GM23338 (cell line): Measurements from ENCODE around the gene FARP1. TPM values are rescaled to one million over a fixed set of nuclear protein-coding genes. Genes with fewer than 3 reads are reported as not detected.

Source experiments
- ATAC-seq: fragments of 200-7000 bp; cut with Tn5 transposase; 3 replicates; pipeline ENCODE4 v1.9.1; 2020
- DNase-seq: peaks from one replicate; pipeline ENCODE4 v3.0.0-alpha.2; 2015; ENCODE audit warnings: low spot score
- H2AFZ ChIP-seq: fragments of 200-600 bp; sonication (generic); 2 replicates; pipeline ENCODE4 v1.8.0; 2016; ENCODE audit warnings: antibody characterized with exemption, mild to moderate bottlenecking, moderate library complexity
- H3F3A ChIP-seq: fragments of 200-600 bp; sonication (generic); replicated peaks from 2 replicates; pipeline ENCODE4 v1.8.0; 2017; ENCODE audit warnings: antibody characterized with exemption, mixed run types, low read depth
- H3K27ac ChIP-seq: fragments of 200-600 bp; sonication (generic); 2 replicates; pipeline ENCODE4 v1.6.1; 2016; ENCODE audit warnings: low read depth
- H3K27me3 ChIP-seq: fragments of 200-600 bp; sonication (generic); 2 replicates; pipeline ENCODE4 v1.8.0; 2016; ENCODE audit warnings: mild to moderate bottlenecking, mixed run types, moderate library complexity; ENCODE audit not compliant: insufficient read depth
- H3K36me3 ChIP-seq: fragments of 200-600 bp; sonication (generic); 2 replicates; pipeline ENCODE4 v1.8.0; 2016; ENCODE audit warnings: mild to moderate bottlenecking; ENCODE audit not compliant: insufficient read depth
- H3K4me1 ChIP-seq: fragments of 200-600 bp; sonication (generic); 2 replicates; pipeline ENCODE4 v1.8.0; 2016; ENCODE audit warnings: mild to moderate bottlenecking, moderate library complexity; ENCODE audit not compliant: insufficient read depth
- H3K4me2 ChIP-seq: fragments of 200-600 bp; sonication (generic); 2 replicates; pipeline ENCODE4 v1.7.1; 2017; ENCODE audit warnings: mixed run types
- H3K4me3 ChIP-seq: fragments of 200-600 bp; sonication (generic); 2 replicates; pipeline ENCODE4 v1.6.1; 2016; ENCODE audit warnings: mixed run types
- H3K79me2 ChIP-seq: fragments of 200-600 bp; sonication (generic); replicated peaks from 2 replicates; pipeline ENCODE4 v1.8.0; 2017; ENCODE audit warnings: mild to moderate bottlenecking; ENCODE audit not compliant: insufficient read depth
- H3K9me2 ChIP-seq: fragments of 200-600 bp; sonication (generic); 2 replicates; pipeline ENCODE4 v1.8.0; 2017; ENCODE audit not compliant: insufficient read depth
- H4K20me1 ChIP-seq: fragments of 200-600 bp; sonication (generic); replicated peaks from 2 replicates; pipeline ENCODE4 v1.8.0; 2017; ENCODE audit warnings: mild to moderate bottlenecking; ENCODE audit not compliant: insufficient read depth
- H3K27ac Mint-ChIP-seq: 2 replicates; pipeline ENCODE4 v1.8.0; 2020; ENCODE audit warnings: inconsistent platforms, mild to moderate bottlenecking, moderate library complexity, mixed read lengths
- H3K27me3 Mint-ChIP-seq: 3 replicates; pipeline ENCODE4 v1.8.0; 2022; ENCODE audit warnings: low read depth, mild to moderate bottlenecking, moderate library complexity, mixed read lengths, inconsistent platforms; ENCODE audit not compliant: insufficient read depth, poor library complexity
- H3K36me3 Mint-ChIP-seq: 3 replicates; pipeline ENCODE4 v1.8.0; 2021; ENCODE audit warnings: low read depth, mild to moderate bottlenecking, inconsistent platforms, moderate library complexity, mixed read lengths
- H3K4me1 Mint-ChIP-seq: 3 replicates; pipeline ENCODE4 v1.8.0; 2020; ENCODE audit warnings: mild to moderate bottlenecking, inconsistent platforms, mixed read lengths
- H3K4me3 Mint-ChIP-seq: 3 replicates; pipeline ENCODE4 v1.8.0; 2021; ENCODE audit warnings: moderate library complexity, mild to moderate bottlenecking, inconsistent platforms, mixed read lengths
- H3K9me3 Mint-ChIP-seq: 3 replicates; pipeline ENCODE4 v1.8.0; 2020; ENCODE audit warnings: moderate library complexity, mild to moderate bottlenecking, inconsistent platforms, mixed read lengths
- EZH2phosphoT487 ChIP-seq: fragments of 200-600 bp; sonication (generic); IDR thresholded peaks from one replicate; pipeline ENCODE4 v1.8.1; 2018; ENCODE audit warnings: antibody characterized with exemption; ENCODE audit not compliant: unreplicated experiment
- JUNB ChIP-seq: IDR thresholded peaks from one replicate; pipeline ENCODE4 v1.6.1; 2016; ENCODE audit warnings: antibody characterized with exemption; ENCODE audit not compliant: unreplicated experiment
- NANOG ChIP-seq: IDR thresholded peaks from 2 replicates; pipeline ENCODE4 v1.6.1; 2016; ENCODE audit warnings: antibody characterized with exemption, borderline replicate concordance
- POLR2AphosphoS5 ChIP-seq: IDR thresholded peaks from 2 replicates; pipeline ENCODE4 v1.6.1; 2016; ENCODE audit warnings: antibody characterized with exemption, low read depth
- ZNF114 ChIP-seq: fragments of 250-450 bp; sonication (Bioruptor Pico); IDR thresholded peaks from 2 replicates; pipeline ENCODE4 v1.5.0; 2020; ENCODE audit warnings: mild to moderate bottlenecking, moderate library complexity
- ZNF331 ChIP-seq: fragments of 250-450 bp; sonication (Bioruptor Pico); IDR thresholded peaks from 2 replicates; pipeline ENCODE4 v1.5.0; 2020; ENCODE audit warnings: low read depth, mild to moderate bottlenecking, moderate library complexity
- polyA plus RNA-seq: library from polyadenylated mRNA; unstranded; fragments of >200 nt; fragmentation: Nextera tagmentation; extraction: Ambion mirVana; gene quantifications from 2 replicates; pipeline ENCODE4 v1.2.1, GENCODE V29; 2016
- total RNA-seq: library from RNA; depleted of rRNA; stranded (reverse); fragments of >200 nt; shearing (Covaris generic); gene quantifications from 2 replicates; pipeline ENCODE4 v1.2.3, GENCODE V29; 2014
- TF ChIP-seq, protein P1 (sequence below): fragments of 250-450 bp; sonication (Bioruptor Pico); IDR thresholded peaks from 2 replicates; pipeline ENCODE4 v1.5.0; 2020; ENCODE audit warnings: mild to moderate bottlenecking, moderate library complexity
- TF ChIP-seq, protein P2 (sequence below): IDR thresholded peaks from 2 replicates; pipeline ENCODE4 v1.6.1; 2016; ENCODE audit warnings: antibody characterized with exemption

The FARP1 gene
- total and polyA plus RNA-seq, 2 experiments from 2014 or later = 53.6 to 82.5 TPM

DNA sequence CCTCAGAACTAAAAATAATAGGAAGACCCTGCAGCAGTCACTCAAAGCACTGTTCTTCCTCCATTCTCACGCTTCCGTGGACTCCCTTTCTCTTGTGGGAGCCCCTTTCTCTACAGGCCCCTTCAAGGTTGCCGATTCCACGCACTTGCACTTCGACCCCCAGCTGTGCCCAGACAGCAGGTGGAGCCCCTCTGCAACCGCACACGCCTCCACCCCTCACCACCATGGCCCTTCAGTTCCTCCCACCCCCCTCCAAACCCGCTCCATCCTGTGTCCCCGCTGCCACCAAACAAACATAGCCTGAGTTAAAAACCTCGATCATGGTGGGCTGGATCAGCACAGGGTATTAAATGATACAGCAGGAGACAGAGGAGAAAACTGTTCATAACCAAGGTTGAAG is 331.4 kb downstream of the FARP1 start (continued):
- TF ChIP-seq, protein P1, sequence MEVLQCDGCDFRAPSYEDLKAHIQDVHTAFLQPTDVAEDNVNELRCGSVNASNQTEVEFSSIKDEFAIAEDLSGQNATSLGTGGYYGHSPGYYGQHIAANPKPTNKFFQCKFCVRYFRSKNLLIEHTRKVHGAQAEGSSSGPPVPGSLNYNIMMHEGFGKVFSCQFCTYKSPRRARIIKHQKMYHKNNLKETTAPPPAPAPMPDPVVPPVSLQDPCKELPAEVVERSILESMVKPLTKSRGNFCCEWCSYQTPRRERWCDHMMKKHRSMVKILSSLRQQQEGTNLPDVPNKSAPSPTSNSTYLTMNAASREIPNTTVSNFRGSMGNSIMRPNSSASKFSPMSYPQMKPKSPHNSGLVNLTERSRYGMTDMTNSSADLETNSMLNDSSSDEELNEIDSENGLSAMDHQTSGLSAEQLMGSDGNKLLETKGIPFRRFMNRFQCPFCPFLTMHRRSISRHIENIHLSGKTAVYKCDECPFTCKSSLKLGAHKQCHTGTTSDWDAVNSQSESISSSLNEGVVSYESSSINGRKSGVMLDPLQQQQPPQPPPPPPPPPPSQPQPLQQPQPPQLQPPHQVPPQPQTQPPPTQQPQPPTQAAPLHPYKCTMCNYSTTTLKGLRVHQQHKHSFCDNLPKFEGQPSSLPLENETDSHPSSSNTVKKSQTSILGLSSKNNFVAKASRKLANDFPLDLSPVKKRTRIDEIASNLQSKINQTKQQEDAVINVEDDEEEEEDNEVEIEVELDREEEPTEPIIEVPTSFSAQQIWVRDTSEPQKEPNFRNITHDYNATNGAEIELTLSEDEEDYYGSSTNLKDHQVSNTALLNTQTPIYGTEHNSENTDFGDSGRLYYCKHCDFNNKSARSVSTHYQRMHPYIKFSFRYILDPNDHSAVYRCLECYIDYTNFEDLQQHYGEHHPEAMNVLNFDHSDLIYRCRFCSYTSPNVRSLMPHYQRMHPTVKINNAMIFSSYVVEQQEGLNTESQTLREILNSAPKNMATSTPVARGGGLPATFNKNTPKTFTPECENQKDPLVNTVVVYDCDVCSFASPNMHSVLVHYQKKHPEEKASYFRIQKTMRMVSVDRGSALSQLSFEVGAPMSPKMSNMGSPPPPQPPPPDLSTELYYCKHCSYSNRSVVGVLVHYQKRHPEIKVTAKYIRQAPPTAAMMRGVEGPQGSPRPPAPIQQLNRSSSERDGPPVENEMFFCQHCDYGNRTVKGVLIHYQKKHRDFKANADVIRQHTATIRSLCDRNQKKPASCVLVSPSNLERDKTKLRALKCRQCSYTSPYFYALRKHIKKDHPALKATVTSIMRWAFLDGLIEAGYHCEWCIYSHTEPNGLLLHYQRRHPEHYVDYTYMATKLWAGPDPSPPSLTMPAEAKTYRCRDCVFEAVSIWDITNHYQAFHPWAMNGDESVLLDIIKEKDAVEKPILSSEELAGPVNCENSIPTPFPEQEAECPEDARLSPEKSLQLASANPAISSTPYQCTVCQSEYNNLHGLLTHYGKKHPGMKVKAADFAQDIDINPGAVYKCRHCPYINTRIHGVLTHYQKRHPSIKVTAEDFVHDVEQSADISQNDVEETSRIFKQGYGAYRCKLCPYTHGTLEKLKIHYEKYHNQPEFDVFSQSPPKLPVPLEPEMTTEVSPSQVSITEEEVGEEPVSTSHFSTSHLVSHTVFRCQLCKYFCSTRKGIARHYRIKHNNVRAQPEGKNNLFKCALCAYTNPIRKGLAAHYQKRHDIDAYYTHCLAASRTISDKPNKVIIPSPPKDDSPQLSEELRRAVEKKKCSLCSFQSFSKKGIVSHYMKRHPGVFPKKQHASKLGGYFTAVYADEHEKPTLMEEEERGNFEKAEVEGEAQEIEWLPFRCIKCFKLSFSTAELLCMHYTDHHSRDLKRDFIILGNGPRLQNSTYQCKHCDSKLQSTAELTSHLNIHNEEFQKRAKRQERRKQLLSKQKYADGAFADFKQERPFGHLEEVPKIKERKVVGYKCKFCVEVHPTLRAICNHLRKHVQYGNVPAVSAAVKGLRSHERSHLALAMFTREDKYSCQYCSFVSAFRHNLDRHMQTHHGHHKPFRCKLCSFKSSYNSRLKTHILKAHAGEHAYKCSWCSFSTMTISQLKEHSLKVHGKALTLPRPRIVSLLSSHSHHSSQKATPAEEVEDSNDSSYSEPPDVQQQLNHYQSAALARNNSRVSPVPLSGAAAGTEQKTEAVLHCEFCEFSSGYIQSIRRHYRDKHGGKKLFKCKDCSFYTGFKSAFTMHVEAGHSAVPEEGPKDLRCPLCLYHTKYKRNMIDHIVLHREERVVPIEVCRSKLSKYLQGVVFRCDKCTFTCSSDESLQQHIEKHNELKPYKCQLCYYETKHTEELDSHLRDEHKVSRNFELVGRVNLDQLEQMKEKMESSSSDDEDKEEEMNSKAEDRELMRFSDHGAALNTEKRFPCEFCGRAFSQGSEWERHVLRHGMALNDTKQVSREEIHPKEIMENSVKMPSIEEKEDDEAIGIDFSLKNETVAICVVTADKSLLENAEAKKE = no peak
- TF ChIP-seq POLR2AphosphoS5 = no peak
- TF ChIP-seq EZH2phosphoT487 = no peak
- TF ChIP-seq ZNF331 (CRISPR knock-in tag) = no peak

DNA sequence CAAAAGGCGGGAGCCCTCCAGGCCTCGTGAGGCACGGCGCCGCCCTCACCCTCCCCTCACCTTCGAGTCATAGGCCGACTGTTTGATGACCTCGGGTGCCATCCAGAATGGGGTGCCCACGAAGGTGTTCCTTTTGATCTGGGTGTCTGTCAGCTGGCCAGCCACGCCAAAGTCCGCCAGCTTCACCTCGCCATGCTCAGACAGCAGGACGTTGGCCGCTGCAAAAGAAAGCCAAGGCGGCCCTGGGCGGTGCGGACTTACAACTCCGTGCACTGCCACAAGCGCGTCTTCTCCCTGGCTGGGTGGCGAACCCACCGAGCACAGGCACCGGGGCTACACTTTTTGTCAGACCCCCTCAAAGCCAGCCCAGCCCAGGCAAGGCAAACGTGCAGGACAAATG is 331.9 kb downstream of the FARP1 start:
- no peak overlapping the region for H3K27ac Mint-ChIP-seq
- no peak for ATAC-seq
- H3K4me2 ChIP-seq = 0 out of 2 replicates have a peak overlapping the region, but pooled peaks have one; percentile 24
- TF ChIP-seq NANOG = no peak
- TF ChIP-seq ZNF114 = no peak
- TF ChIP-seq, protein P2, sequence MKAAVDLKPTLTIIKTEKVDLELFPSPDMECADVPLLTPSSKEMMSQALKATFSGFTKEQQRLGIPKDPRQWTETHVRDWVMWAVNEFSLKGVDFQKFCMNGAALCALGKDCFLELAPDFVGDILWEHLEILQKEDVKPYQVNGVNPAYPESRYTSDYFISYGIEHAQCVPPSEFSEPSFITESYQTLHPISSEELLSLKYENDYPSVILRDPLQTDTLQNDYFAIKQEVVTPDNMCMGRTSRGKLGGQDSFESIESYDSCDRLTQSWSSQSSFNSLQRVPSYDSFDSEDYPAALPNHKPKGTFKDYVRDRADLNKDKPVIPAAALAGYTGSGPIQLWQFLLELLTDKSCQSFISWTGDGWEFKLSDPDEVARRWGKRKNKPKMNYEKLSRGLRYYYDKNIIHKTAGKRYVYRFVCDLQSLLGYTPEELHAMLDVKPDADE = no peak
- TF ChIP-seq, protein P1 = no peak
- TF ChIP-seq JUNB = no peak

More for the DNA sequence above, 331.9 kb downstream of the FARP1 start:
- Histone ChIP-seq H3K27ac (no peak overlapping the region), H2AFZ (no peak overlapping the region), H3K9me2 (no peaks in the 10 kb centered on the region), H3K36me3 (no peaks in the 10 kb centered on the region; the same call in 1 of the 2 replicates), H3K4me1 (peaks cover 43% of the 10 kb centered on the region), H3K4me3 (no peak overlapping the region), H3F3A (peaks cover 8% of the 10 kb centered on the region), H3K79me2 (peaks cover 77% of the 10 kb centered on the region), H4K20me1 (peaks cover 29% of the 10 kb centered on the region), H3K27me3 (no peaks in the 10 kb centered on the region)
- H3K36me3 Mint-ChIP-seq = peaks cover 42% of the 10 kb centered on the region
- H3K9me3 Mint-ChIP-seq = no peaks in the 10 kb centered on the region
- no peak overlapping the region for H3K4me3 Mint-ChIP-seq
- H3K27me3 Mint-ChIP-seq = peaks cover 2% of the 10 kb centered on the region
- peaks cover 55% of the 10 kb centered on the region for H3K4me1 Mint-ChIP-seq
- no peak for DNase-seq
